Measurements from ENCODE around the gene RNF220.

Gene RNF220

DNA sequence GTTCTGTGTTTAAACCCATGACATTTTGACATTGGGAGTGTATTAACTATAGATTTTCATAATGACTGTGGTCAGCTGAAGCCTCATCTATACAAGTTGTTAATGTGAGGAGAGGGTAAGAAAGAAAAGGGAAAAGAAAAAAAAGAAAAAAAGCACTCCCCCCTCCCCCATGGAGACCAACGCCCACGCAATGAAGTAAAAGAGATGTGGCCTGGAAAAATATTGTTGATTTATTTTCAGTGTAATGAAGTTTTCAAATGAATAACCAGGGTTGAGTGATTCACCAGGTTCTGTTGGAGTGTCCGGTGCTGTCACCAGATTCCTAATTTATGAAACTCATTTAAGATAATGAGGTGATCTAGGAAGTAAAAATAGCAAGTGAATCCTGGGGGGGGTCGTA lies 4.7 kb downstream of the RNF220 start:
- Histone ChIP-seq H3K9me2 (ENCODE audit: low read depth, low read length) (no peaks in the 10 kb centered on the region), H3K9ac (ENCODE audit: low read length) (no peak overlapping the region), H3K4me1 (ENCODE audit: insufficient read depth, low read length, severe bottlenecking) (no peaks in the 10 kb centered on the region), H4K20me1 (ENCODE audit: insufficient read depth, low read length) (no peaks in the 10 kb centered on the region), H3K36me3 (ENCODE audit: insufficient read depth, low read length) (no peaks in the 10 kb centered on the region), H3K4me3 (ENCODE audit: low read depth, low read length, poor library complexity, severe bottlenecking) (no peak overlapping the region), H3K9me3 (ENCODE audit: low read length) (no peaks in the 10 kb centered on the region), H2AFZ (ENCODE audit: low read length) (no peak overlapping the region), H3K4me2 (ENCODE audit: low read length) (no peak overlapping the region), H3K79me2 (ENCODE audit: insufficient read depth, low read length) (no peaks in the 10 kb centered on the region), H3K27ac (ENCODE audit: low read depth, low read length, poor library complexity, severe bottlenecking) (no peak overlapping the region), H3K27me3 (ENCODE audit: insufficient read depth, low read length) (peaks cover 4% of the 10 kb centered on the region; the same call in 1 of the 2 replicates), H3F3A (ENCODE audit: insufficient read depth, low read length) (no peaks in the 10 kb centered on the region)
- TF ChIP-seq EZH2 (IDR thresholded peaks at IDR 0.05; ENCODE audit: borderline replicate concordance, low read length) (no peak), CTCF (IDR thresholded peaks at IDR 0.05; ENCODE audit: low read length) (no peak)

DNA sequence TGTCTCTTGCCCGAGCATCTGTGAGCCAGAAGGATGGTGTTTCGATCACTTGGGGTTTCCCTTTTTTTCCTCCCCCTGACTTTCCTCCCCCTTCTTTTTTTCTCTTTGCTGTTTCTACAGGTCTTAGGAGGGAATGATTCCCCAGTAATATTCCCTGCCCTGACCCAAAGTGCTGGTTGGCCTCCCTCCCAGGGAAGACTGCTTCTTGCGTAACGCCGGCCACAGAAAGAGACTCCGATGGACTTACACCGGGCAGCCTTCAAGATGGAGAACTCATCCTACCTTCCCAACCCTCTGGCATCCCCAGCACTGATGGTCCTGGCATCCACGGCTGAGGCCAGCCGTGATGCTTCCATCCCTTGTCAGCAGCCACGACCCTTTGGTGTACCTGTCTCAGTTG lies 6.8 kb downstream of the RNF220 start:
- Histone ChIP-seq H3K9ac (ENCODE audit: low read length) (no peak overlapping the region), H2AFZ (ENCODE audit: low read length) (no peak overlapping the region), H3K27ac (ENCODE audit: low read depth, low read length, poor library complexity, severe bottlenecking) (no peak overlapping the region), H3K9me3 (ENCODE audit: low read length) (no peaks in the 10 kb centered on the region), H3K4me1 (ENCODE audit: insufficient read depth, low read length, severe bottlenecking) (no peaks in the 10 kb centered on the region), H3K4me3 (ENCODE audit: low read depth, low read length, poor library complexity, severe bottlenecking) (no peak overlapping the region), H3K36me3 (ENCODE audit: insufficient read depth, low read length) (no peaks in the 10 kb centered on the region), H3F3A (ENCODE audit: insufficient read depth, low read length) (no peaks in the 10 kb centered on the region), H3K79me2 (ENCODE audit: insufficient read depth, low read length) (no peaks in the 10 kb centered on the region), H3K9me2 (ENCODE audit: low read depth, low read length) (no peaks in the 10 kb centered on the region), H4K20me1 (ENCODE audit: insufficient read depth, low read length) (no peaks in the 10 kb centered on the region), H3K27me3 (ENCODE audit: insufficient read depth, low read length) (peaks cover 4% of the 10 kb centered on the region; the same call in 1 of the 2 replicates), H3K4me2 (ENCODE audit: low read length) (no peak overlapping the region)
- TF ChIP-seq CTCF (IDR thresholded peaks at IDR 0.05; ENCODE audit: low read length) (no peak), EZH2 (IDR thresholded peaks at IDR 0.05; ENCODE audit: borderline replicate concordance, low read length) (no peak)

GRCh38 chr1:44412601-44413000 lies 7.5 kb downstream of the RNF220 start:
- Histone ChIP-seq H4K20me1 (ENCODE audit: insufficient read depth, low read length) (no peaks in the 10 kb centered on the region), H3K36me3 (ENCODE audit: insufficient read depth, low read length) (no peaks in the 10 kb centered on the region), H3K4me3 (ENCODE audit: low read depth, low read length, poor library complexity, severe bottlenecking) (no peak overlapping the region), H3K4me1 (ENCODE audit: insufficient read depth, low read length, severe bottlenecking) (no peaks in the 10 kb centered on the region), H3K9ac (ENCODE audit: low read length) (no peak overlapping the region), H3K9me2 (ENCODE audit: low read depth, low read length) (no peaks in the 10 kb centered on the region), H3K27me3 (ENCODE audit: insufficient read depth, low read length) (0 out of 2 replicates have a peak, but pooled peaks cover 4% of the 10 kb centered on the region), H2AFZ (ENCODE audit: low read length) (no peak overlapping the region), H3K9me3 (ENCODE audit: low read length) (no peaks in the 10 kb centered on the region), H3K4me2 (ENCODE audit: low read length) (no peak overlapping the region), H3K79me2 (ENCODE audit: insufficient read depth, low read length) (no peaks in the 10 kb centered on the region), H3K27ac (ENCODE audit: low read depth, low read length, poor library complexity, severe bottlenecking) (no peak overlapping the region), H3F3A (ENCODE audit: insufficient read depth, low read length) (no peaks in the 10 kb centered on the region)
- TF ChIP-seq CTCF (IDR thresholded peaks at IDR 0.05; ENCODE audit: low read length) (no peak), EZH2 (IDR thresholded peaks at IDR 0.05; ENCODE audit: borderline replicate concordance, low read length) (no peak)
